ENCODE results near the gene TXNDC17.
"Not testable (repeated sequence)": the region's sequence is repeated elsewhere in the genome, so short reads cannot be mapped to it uniquely, and the experiment has no call there.

- not testable (repeated sequence) for TF ChIP-seq CREB5 (CRISPR knock-in tag; IDR thresholded peaks at IDR 0.05; ENCODE audit: low read depth); PATZ1 (CRISPR knock-in tag; IDR thresholded peaks at IDR 0.05; ENCODE audit: borderline replicate concordance); ZNF565 (CRISPR knock-in tag; conservative IDR thresholded peaks at IDR 0.05; ENCODE audit: low read depth); TOX (CRISPR knock-in tag; IDR thresholded peaks at IDR 0.05; ENCODE audit: borderline replicate concordance); OSR1 (CRISPR knock-in tag; IDR thresholded peaks at IDR 0.05); ARNTL (CRISPR knock-in tag; IDR thresholded peaks at IDR 0.05; ENCODE audit: borderline replicate concordance, low read depth); ZC3H10 (CRISPR knock-in tag; IDR thresholded peaks at IDR 0.05); ZFP3 (CRISPR knock-in tag; IDR thresholded peaks at IDR 0.05); PPARA (CRISPR knock-in tag; IDR thresholded peaks at IDR 0.05; ENCODE audit: borderline replicate concordance); GLIS3 (CRISPR knock-in tag; IDR thresholded peaks at IDR 0.05)
These were observed 17.6 kb downstream of the TXNDC17 start for GRCh38 chr17:6658411-6658810.

Measured in SK-N-SH treated with all-trans-retinoic acid at 6 μM for 48 hours (cell line).